ENCODE data around the gene SLC6A13. TPM values are rescaled to one million over a fixed set of nuclear protein-coding genes. Genes with fewer than 3 reads are reported as not detected.

The SLC6A13 gene
- total and polyA plus RNA-seq, 2 donors (not counting 1 experiment from before 2014, with no cell fraction given), result 0.22 to 0.54 TPM

DNA sequence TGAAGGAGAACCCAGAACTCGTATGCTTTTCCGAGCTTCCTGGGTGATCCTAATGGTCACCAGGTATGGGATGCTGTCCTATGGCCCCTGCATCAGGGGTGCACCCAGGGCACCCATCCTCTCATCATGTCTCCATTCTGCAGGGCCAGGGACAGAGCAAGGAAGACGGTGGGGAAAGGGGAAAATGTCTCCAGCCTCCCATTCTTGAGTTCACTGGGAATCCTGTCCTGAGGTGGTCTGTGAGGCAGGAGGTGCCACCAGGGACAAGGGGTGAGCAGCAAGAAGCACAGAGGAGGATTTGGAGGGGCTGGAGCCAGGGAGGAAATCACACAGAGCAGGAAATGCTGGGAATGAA is 33.8 kb downstream of the SLC6A13 start:
- H3K9ac ChIP-seq (ENCODE audit: low read length), result no peak overlapping the region
- 84% methylated on average over 3 of the region's 3 CpGs for WGBS (ENCODE audit: insufficient coverage)
- peaks cover 27% of the 10 kb centered on the region for H3K27me3 Mint-ChIP-seq
- H3K4me2 ChIP-seq (replicated peaks; ENCODE audit: low read depth, low read length, poor library complexity, severe bottlenecking), result no peak overlapping the region
- POLR2A ChIA-PET, result no interaction called here
- no peaks in the 10 kb centered on the region for H3K9me3 Mint-ChIP-seq (ENCODE audit: insufficient read depth)
- TF ChIP-seq, protein P1, sequence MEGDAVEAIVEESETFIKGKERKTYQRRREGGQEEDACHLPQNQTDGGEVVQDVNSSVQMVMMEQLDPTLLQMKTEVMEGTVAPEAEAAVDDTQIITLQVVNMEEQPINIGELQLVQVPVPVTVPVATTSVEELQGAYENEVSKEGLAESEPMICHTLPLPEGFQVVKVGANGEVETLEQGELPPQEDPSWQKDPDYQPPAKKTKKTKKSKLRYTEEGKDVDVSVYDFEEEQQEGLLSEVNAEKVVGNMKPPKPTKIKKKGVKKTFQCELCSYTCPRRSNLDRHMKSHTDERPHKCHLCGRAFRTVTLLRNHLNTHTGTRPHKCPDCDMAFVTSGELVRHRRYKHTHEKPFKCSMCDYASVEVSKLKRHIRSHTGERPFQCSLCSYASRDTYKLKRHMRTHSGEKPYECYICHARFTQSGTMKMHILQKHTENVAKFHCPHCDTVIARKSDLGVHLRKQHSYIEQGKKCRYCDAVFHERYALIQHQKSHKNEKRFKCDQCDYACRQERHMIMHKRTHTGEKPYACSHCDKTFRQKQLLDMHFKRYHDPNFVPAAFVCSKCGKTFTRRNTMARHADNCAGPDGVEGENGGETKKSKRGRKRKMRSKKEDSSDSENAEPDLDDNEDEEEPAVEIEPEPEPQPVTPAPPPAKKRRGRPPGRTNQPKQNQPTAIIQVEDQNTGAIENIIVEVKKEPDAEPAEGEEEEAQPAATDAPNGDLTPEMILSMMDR (IDR thresholded peaks at IDR 0.05), result no peak
- TF ChIP-seq EZH2 (IDR thresholded peaks at IDR 0.05; ENCODE audit: borderline replicate concordance, insufficient read depth, low read depth, low read length, poor library complexity, severe bottlenecking), result no peak
- no peaks in the 10 kb centered on the region for H3K36me3 ChIP-seq (replicated peaks in 1 of 2; ENCODE audit: control extremely low read depth in 1 of 2, control insufficient read depth in 1 of 2, extremely low read depth in 1 of 2, insufficient read depth in 2 of 2, low read length in 1 of 2)
- H3K9me3 ChIP-seq (ENCODE audit: control extremely low read depth in 1 of 3, control insufficient read depth in 2 of 3, insufficient read depth in 1 of 3, low read length in 2 of 3), result no peaks in the 10 kb centered on the region
- no peaks in the 10 kb centered on the region for H3K27me3 ChIP-seq (replicated peaks in 1 of 4; ENCODE audit: control extremely low read depth in 1 of 4, control insufficient read depth in 3 of 4, insufficient read depth in 4 of 4, low read length in 3 of 4)
- H3K4me3 Mint-ChIP-seq, result no peak overlapping the region
- H3K79me2 ChIP-seq (ENCODE audit: control insufficient read depth, insufficient read depth, low read length), result no peaks in the 10 kb centered on the region
- no peaks in the 10 kb centered on the region for H3K4me1 Mint-ChIP-seq
- no peak overlapping the region for H3K27ac Mint-ChIP-seq
- no peak overlapping the region for H3K4me3 ChIP-seq (ENCODE audit: control extremely low read depth in 1 of 5, extremely low read depth in 1 of 5, insufficient read depth in 1 of 5, low read depth in 2 of 5, low read length in 4 of 5)
- H3K4me1 ChIP-seq (ENCODE audit: control insufficient read depth in 2 of 2, insufficient read depth in 2 of 2, low read length in 2 of 2), result no peaks in the 10 kb centered on the region
- no peak overlapping the region for H2AFZ ChIP-seq (ENCODE audit: insufficient read depth, low read depth, low read length, poor library complexity, severe bottlenecking)
- DNase-seq (no peak), ATAC-seq (ENCODE audit: low read depth) (no peak)
- H3K27ac ChIP-seq (ENCODE audit: low read length in 2 of 2), result no peak overlapping the region
- CTCF ChIA-PET, result no interaction called here
- intact Hi-C loops (cut with micrococcal nuclease), result no loop called here
- no peaks in the 10 kb centered on the region for H4K20me1 ChIP-seq (ENCODE audit: control insufficient read depth, insufficient read depth, low read length, poor library complexity, severe bottlenecking)

DNA sequence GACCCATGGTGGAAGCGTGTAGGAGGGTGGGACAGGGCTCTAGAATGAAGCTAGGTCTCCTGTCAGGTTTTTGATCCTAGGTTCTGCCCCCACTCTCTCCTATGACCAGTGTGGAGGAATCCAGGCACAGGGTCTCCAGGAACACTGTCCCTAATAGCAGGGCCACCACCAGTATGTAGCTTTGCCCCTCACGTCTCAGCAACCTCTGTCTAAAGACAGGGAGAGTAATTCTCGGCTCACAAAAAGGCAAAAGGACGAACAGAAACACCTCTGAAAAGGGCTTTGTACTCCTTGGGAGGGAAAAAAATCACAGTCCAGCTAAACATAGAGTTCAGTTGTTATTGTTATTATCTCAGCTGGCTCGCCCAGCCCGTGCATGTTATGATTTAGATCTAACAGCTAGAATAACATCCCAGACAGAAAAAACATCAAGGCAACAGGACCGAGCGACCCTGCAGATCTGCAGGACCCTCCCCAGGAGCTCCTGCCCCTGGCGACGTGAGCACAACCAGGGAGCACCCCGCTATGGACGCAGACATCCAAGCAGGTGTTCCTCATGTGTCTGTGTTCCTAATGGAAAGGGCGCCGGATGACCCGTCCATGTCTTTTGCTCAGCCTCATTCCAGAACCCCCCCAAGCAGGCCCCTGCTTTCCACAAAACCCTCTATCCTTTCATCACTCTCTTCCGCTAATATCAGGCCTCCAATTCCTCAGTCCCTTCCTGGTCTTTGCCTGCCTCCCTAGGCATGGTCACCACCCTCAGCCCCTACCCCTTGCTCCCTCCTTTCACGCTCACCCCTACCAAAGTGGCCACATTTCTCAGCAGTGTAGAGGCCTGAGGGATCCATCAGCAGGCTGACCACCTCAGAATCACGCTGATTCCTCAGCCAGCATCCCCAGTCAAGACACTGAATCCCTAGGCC is 34.5 kb downstream of the SLC6A13 start:
- DNase-seq, result no peak
- no peaks in the 10 kb centered on the region for H4K20me1 ChIP-seq (ENCODE audit: control insufficient read depth, insufficient read depth, low read length, poor library complexity, severe bottlenecking)
- WGBS (ENCODE audit: insufficient coverage), result 88% methylated on average over 15 of the region's 18 CpGs
- Mint-ChIP-seq H3K27me3 (peaks cover 27% of the 10 kb centered on the region), H3K4me1 (no peaks in the 10 kb centered on the region), H3K9me3 (ENCODE audit: insufficient read depth) (no peaks in the 10 kb centered on the region), H3K27ac (no peak overlapping the region), H3K4me3 (no peak overlapping the region)
- no peaks in the 10 kb centered on the region for H3K4me1 ChIP-seq (ENCODE audit: control insufficient read depth in 2 of 2, insufficient read depth in 2 of 2, low read length in 2 of 2)
- H3K4me2 ChIP-seq (replicated peaks; ENCODE audit: low read depth, low read length, poor library complexity, severe bottlenecking), result no peak overlapping the region
- ChIA-PET CTCF (no interaction called here), POLR2A (no interaction called here)
- intact Hi-C loops (cut with micrococcal nuclease), result no loop called here
- H3K36me3 ChIP-seq (replicated peaks in 1 of 2; ENCODE audit: control extremely low read depth in 1 of 2, control insufficient read depth in 1 of 2, extremely low read depth in 1 of 2, insufficient read depth in 2 of 2, low read length in 1 of 2), result no peaks in the 10 kb centered on the region
- H3K4me3 ChIP-seq (ENCODE audit: control extremely low read depth in 1 of 5, extremely low read depth in 1 of 5, insufficient read depth in 1 of 5, low read depth in 2 of 5, low read length in 4 of 5), result no peak overlapping the region
- H3K27ac ChIP-seq (ENCODE audit: low read length in 2 of 2), result no peak overlapping the region
- H3K79me2 ChIP-seq (ENCODE audit: control insufficient read depth, insufficient read depth, low read length), result no peaks in the 10 kb centered on the region
- no peak for ATAC-seq (ENCODE audit: low read depth)
- H2AFZ ChIP-seq (ENCODE audit: insufficient read depth, low read depth, low read length, poor library complexity, severe bottlenecking), result no peak overlapping the region
- H3K27me3 ChIP-seq (replicated peaks in 1 of 4; ENCODE audit: control extremely low read depth in 1 of 4, control insufficient read depth in 3 of 4, insufficient read depth in 4 of 4, low read length in 3 of 4), result no peaks in the 10 kb centered on the region
- TF ChIP-seq, protein P1 (IDR thresholded peaks at IDR 0.05), result no peak
- TF ChIP-seq EZH2 (IDR thresholded peaks at IDR 0.05; ENCODE audit: borderline replicate concordance, insufficient read depth, low read depth, low read length, poor library complexity, severe bottlenecking), result no peak
- no peak overlapping the region for H3K9ac ChIP-seq (ENCODE audit: low read length)
- H3K9me3 ChIP-seq (ENCODE audit: control extremely low read depth in 1 of 3, control insufficient read depth in 2 of 3, insufficient read depth in 1 of 3, low read length in 2 of 3), result no peaks in the 10 kb centered on the region

Data from B cell (primary cell).